Esophagus squamous epithelium (tissue), 5 donors: ENCODE results near the gene CACNA1H. TPM values are rescaled to one million over a fixed set of nuclear protein-coding genes. Genes with fewer than 3 reads are reported as not detected.
"Not testable (repeated sequence)": the region's sequence is repeated elsewhere in the genome, so short reads cannot be mapped to it uniquely, and the experiment has no call there.

Experiments
- DNase-seq: peaks from one replicate; lab custom pipeline; 2025; lab: John Stamatoyannopoulos, UW
- H3K27ac ChIP-seq, 4 donors: fragments of 200-600 bp; sonication (generic); one replicate each; pipeline ENCODE4 v1.5.1; 2016 to 2019; ENCODE audit warnings: mild to moderate bottlenecking in 1 of 4
- H3K27me3 ChIP-seq, 4 donors: fragments of 200-600 bp; sonication (generic); 1 replicate in 3 of 4; 2 replicates in 1 of 4; pipeline versions ENCODE4 v1.5.1 to v1.6.0; 2017 to 2021; ENCODE audit warnings: antibody characterized with exemption in 1 of 4
- H3K36me3 ChIP-seq, 3 donors: fragments of 200-600 bp; sonication (generic); one replicate each; pipeline ENCODE4 v1.5.1; 2016 to 2019
- H3K4me1 ChIP-seq, 3 donors: fragments of 200-600 bp; sonication (generic); one replicate each; pipeline ENCODE4 v1.5.1; 2017 to 2019
- H3K4me3 ChIP-seq, 4 donors: fragments of 200-600 bp; sonication (generic); 1 replicate in 3 of 4; 2 replicates in 1 of 4; pipeline ENCODE4 v1.5.1; 2016 to 2019; ENCODE audit warnings: mild to moderate bottlenecking in 2 of 4, moderate library complexity in 1 of 4
- H3K9me3 ChIP-seq, 3 donors: fragments of 200-600 bp; sonication (generic); one replicate each; pipeline ENCODE4 v1.5.1; 2016 to 2019
- POLR2A ChIP-seq, 4 donors: fragments of 450-650 bp; IDR thresholded peaks; one replicate each; pipeline ENCODE4 v1.6.1; 2017; ENCODE audit warnings: antibody characterized with exemption in 4 of 4, mild to moderate bottlenecking in 4 of 4, moderate library complexity in 3 of 4
- WGBS, 2 donors: methylation state at CpG; one replicate each; pipeline ENCODE4 v1.1.5; 2018; 5-methylcytosine and 5-hydroxymethylcytosine counted together
- intact Hi-C: fragments of 100-400 bp; cut with DNase I; formaldehyde crosslinking; loops from one replicate; pipeline ENCODE4 v1.15.0; 2022
- total RNA-seq, 4 donors: library from RNA; depleted of rRNA; stranded (reverse); fragments of >200 nt; gene quantifications; one replicate each; pipeline ENCODE4 v1.1.0, GENCODE V29; 2016
- TF ChIP-seq, protein P1 (sequence below), 6 experiments: fragments of 450-650 bp in 4 of 6; fragments of 200-600 bp in 2 of 6; sonication (generic) in 2 of 6; IDR thresholded peaks; one replicate each; pipeline ENCODE4 v1.5.1; 2016 to 2019; ENCODE audit warnings: antibody characterized with exemption in 6 of 6, mild to moderate bottlenecking in 4 of 6, moderate library complexity in 4 of 6
- donor health status: DM: yes; HTN: yes; CAD: no.

The CACNA1H gene
- total RNA-seq, 4 donors from 2014 or later, result 1.7 to 14.7 (median 5.6) TPM

DNA sequence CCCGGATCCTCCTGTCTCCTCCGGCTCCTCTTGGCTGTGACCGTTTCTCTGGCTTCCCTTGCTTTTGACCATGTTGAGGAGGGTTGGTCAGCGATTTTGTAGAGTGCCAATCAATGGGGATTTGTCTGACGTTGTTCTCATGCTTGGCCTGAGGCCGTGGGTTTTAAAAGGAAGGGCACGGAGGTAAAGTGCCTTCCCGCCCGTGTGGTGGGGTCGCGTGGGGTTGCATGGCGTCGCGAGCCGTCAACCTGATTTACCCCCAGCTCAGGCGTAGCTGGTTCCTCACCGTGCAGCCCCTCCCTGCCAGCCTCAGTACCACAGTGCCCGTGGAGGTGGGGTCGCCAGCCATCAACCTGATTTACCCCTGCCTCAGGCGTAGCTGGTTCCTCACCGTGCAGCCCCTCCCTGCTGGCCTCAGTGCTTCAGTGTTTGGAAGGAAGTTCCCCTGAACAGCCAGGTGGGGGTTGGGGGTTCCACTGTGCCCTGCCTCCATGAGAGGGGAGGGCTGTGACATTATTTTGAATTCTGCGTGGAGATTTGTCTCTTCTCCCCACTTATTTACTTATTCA lies 92.6 kb downstream of the CACNA1H start:
- TF ChIP-seq, protein P1, sequence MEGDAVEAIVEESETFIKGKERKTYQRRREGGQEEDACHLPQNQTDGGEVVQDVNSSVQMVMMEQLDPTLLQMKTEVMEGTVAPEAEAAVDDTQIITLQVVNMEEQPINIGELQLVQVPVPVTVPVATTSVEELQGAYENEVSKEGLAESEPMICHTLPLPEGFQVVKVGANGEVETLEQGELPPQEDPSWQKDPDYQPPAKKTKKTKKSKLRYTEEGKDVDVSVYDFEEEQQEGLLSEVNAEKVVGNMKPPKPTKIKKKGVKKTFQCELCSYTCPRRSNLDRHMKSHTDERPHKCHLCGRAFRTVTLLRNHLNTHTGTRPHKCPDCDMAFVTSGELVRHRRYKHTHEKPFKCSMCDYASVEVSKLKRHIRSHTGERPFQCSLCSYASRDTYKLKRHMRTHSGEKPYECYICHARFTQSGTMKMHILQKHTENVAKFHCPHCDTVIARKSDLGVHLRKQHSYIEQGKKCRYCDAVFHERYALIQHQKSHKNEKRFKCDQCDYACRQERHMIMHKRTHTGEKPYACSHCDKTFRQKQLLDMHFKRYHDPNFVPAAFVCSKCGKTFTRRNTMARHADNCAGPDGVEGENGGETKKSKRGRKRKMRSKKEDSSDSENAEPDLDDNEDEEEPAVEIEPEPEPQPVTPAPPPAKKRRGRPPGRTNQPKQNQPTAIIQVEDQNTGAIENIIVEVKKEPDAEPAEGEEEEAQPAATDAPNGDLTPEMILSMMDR (IDR thresholded peaks at IDR 0.05), result no peak
- no peak for TF ChIP-seq POLR2A (IDR thresholded peaks at IDR 0.05)
- Histone ChIP-seq H3K4me1 (no peaks in the 10 kb centered on the region), H3K27ac (no peak overlapping the region), H3K9me3 (no peaks in the 10 kb centered on the region), H3K36me3 (no peaks in the 10 kb centered on the region), H3K27me3 (peaks cover 0 to 39% (median 0%) of the 10 kb centered on the region in 4 donors), H3K4me3 (no peak overlapping the region)
- WGBS, 2 donors, result 47 to 54% methylated on average over 14 to 18 of the region's 22 CpGs
- intact Hi-C loops, result no loop called here
- DNase-seq, result no peak

DNA sequence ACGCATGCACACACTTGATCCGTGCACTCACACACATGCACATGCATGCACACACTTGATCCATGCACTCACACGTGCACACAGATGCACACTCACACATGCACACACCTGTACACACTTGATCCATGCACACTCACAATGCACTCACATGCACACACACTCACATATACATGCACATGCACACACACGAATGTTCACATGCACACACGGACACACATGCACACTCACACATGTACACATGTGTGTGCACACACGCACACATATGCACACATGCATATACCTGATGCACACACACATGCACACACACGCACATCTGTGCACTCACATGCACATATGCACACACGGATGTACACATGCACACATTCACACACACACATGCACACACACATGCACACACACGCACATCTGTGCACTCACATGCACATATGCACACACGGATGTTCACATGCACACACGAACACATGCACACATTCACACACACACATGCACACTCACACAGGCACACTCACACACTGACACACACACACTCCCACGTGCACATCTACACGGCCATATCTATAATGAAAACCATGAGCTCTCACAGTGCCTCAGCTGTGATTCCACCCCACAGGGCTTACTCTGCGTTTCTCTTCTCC lies 95.1 kb downstream of the CACNA1H start:
- peaks cover 0 to 39% (median 0%) of the 10 kb centered on the region in 4 donors for H3K27me3 ChIP-seq
- intact Hi-C loops, result not testable (repeated sequence)

DNA sequence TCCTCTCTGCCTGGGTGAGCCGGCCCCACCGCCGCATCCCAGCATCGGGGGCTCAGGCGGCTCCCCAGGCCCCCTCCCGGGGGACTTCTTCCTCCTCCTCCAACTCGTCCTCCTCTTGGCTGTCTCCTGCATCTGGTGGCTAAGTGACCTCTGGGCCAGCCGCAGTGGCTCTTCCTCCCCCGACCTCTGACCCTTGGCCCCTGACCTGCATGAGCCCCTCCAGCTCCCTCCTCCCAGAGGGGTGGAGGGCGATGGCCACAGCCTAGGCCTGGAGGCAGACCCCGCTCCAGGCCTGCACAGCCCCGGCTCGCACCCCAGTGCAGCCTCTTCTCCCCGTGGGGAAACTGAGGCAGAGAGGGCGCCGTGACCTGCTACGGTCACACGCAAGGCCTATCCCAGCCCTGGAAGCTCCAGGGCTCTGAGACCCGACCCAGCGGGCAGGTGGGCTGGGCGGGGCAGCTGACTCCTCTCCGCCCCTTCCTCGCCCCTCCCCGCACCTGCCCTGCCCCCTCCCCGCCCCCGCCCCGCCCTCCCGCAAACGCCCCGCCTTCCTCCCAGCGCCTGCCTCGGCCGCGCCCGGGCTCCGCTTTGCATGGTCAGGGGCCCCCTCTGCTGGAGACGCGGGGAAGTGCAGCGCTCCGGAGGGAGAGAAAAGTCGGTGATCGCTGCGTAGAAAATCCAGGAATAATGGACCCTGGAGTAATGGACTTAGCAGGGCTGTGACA lies 96.3 kb downstream of the CACNA1H start:
- H3K27me3 ChIP-seq, result peaks cover 0 to 33% (median 0%) of the 10 kb centered on the region in 4 donors
- H3K27ac ChIP-seq, H3K4me1 ChIP-seq, intact Hi-C loops, DNase-seq, H3K36me3 ChIP-seq, H3K9me3 ChIP-seq, H3K4me3 ChIP-seq: not testable (repeated sequence)
- WGBS, 2 donors, result no CpG with 5 or more reads among the region's 43 CpGs

More for the DNA sequence above, 95.1 kb downstream of the CACNA1H start:
- not testable (repeated sequence) for H3K4me3 ChIP-seq, H3K4me1 ChIP-seq, H3K36me3 ChIP-seq, H3K9me3 ChIP-seq, DNase-seq, H3K27ac ChIP-seq
- WGBS, 2 donors, result 79 to 81% methylated on average over 11 to 14 of the region's 14 CpGs

DNA sequence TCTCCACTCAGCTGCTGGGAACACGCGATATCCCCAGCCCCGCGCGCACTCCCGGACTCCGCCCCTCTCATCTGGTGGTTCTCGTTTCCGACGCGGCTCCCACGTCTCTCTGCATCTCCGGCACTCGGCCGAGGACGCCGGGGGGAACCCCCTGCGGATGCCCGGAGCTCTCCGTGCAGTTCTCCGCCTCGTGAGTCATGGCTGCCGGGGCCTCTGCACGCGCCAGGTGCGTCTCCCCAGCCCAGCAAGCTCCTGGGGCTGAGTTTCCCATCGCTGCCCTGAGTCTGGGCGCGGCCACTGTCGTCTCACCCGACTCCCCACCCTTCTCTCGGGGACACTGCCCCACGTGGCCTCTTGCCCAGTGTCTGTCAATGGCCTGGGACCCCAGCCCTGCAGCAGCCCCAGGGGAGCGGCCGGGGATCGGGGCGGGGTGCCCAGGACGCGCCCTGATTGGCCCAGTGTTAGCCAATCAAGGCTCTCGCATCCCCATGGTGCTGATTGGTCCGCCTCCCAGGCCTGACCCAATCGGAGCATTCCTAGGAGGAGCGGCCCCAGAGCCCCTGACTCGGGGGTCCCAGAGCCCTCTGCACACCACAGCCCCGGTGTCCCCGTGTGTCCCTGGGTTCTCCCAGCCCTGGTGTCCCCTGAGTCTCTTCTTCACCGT lies 100.9 kb downstream of the CACNA1H start:
- intact Hi-C loops, H3K27ac ChIP-seq, H3K36me3 ChIP-seq, H3K4me1 ChIP-seq, H3K9me3 ChIP-seq, H3K4me3 ChIP-seq, DNase-seq: not testable (repeated sequence)
- WGBS, 2 donors, result no CpG with 5 or more reads among the region's 47 CpGs
- peaks cover 0 to 37% (median 0%) of the 10 kb centered on the region in 4 donors for H3K27me3 ChIP-seq

DNA sequence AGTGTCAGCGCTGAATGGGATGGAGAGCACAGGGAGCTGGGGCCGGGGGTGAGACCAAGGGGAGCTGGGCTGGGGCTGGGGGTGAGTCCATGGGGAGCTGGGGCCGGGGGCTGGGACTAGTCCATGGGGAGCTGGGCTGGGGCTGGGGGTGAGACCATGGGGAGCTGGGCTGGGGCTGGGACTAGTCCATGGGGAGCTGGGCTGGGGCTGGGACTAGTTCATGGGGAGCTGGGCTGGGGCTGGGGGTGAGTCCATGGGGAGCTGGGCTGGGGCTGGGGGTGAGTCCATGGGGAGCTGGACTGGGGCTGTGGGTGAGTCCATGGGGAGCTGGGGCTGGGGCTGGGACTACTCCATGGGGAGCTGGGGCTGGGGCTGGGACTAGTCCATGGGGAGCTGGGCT lies 101.9 kb downstream of the CACNA1H start:
- Histone ChIP-seq H3K4me1 (peaks cover 5 to 11% (median 9%) of the 10 kb centered on the region in 3 donors), H3K27me3 (peaks cover 0 to 44% (median 8%) of the 10 kb centered on the region in 4 donors)
- H3K4me3 ChIP-seq, intact Hi-C loops, DNase-seq, H3K27ac ChIP-seq, H3K36me3 ChIP-seq, H3K9me3 ChIP-seq: not testable (repeated sequence)
- no CpG with 5 or more reads among the region's 3 CpGs for WGBS, 2 donors

DNA sequence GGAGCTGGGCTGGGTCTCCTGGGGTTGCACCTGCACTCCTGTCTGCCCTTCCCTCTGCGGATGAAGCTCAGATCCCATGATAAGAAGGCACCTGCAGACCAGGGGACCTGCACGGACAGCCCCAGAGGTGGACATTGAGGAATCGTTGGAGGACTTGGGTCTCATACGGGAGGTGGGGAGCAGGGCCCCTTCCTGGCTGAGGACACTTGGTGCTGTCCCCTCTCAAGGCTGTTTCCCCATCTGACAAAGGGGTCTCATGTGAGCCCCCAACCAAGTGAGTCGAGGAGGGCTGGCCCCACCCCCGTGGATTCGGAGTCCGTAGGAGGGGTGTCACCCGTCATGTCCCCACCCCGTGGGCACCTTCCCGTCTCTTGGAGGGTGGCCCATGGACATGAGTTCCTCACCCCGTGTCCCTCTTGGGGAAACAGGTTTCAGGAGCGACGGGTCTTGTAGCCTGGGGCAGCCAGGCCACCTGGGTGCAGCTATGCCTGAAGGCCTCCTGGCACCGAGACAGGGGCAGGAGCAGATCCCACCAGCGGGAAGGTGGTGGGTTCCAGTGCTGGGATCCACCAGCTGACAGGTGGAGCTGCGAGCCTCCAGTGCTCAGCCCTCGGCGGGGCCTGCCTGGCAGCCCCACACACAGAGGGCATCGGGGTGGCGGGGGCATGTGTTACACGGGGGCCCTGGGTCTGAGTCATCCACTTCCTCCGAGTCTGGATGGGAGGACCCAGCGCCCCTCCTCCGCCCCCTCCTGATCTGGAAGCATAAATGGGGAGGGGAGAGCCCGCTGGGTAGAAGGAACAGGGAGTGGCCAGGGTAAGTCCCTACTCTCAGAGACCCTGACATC lies 102.6 kb downstream of the CACNA1H start, which contains the start of gene TPSD1:
TSS of gene TPSD1 (plus strand) at position 794 of the 847 bp plus-strand sequence. CDS start 212 bp downstream, outside the sequence.
- H3K4me1 ChIP-seq, result peaks cover 5 to 11% (median 9%) of the 10 kb centered on the region in 3 donors
- DNase-seq, H3K36me3 ChIP-seq, H3K9me3 ChIP-seq, H3K4me3 ChIP-seq, intact Hi-C loops, H3K27ac ChIP-seq: not testable (repeated sequence)
- peaks cover 0 to 51% (median 15%) of the 10 kb centered on the region in 4 donors for H3K27me3 ChIP-seq
- 40 to 71% methylated on average over 1 to 6 of the region's 26 CpGs for whole genome bisulfite sequencing, 2 donors

DNA sequence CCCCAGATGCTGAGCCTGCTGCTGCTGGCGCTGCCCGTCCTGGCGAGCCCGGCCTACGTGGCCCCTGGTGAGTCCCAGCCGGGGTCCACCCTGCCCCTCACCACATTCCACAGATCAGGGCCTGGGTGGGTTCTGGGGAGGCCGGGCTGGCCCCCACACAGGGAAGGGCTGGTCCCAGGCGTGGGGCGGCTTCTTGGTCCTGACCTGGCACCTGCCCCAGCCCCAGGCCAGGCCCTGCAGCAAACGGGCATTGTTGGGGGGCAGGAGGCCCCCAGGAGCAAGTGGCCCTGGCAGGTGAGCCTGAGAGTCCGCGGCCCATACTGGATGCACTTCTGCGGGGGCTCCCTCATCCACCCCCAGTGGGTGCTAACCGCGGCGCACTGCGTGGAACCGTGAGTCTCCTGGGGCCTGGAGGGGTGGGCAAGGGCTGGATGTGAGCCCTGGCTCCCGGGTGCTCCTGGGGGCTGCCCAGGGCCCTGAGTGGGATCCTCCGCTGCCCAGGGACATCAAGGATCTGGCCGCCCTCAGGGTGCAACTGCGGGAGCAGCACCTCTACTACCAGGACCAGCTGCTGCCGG lies 103.5 kb downstream of the CACNA1H start:
- H3K36me3 ChIP-seq, intact Hi-C loops, H3K4me3 ChIP-seq, DNase-seq, H3K9me3 ChIP-seq, H3K27ac ChIP-seq: not testable (repeated sequence)
- WGBS, 2 donors, result no CpG with 5 or more reads among the region's 23 CpGs
- peaks cover 5 to 15% (median 9%) of the 10 kb centered on the region in 3 donors for H3K4me1 ChIP-seq
- peaks cover 0 to 60% (median 18%) of the 10 kb centered on the region in 4 donors for H3K27me3 ChIP-seq
